Mesenteric fat pad (tissue), 1 donor: ENCODE results near the gene ADRA2B. TPM values are rescaled to one million over a fixed set of nuclear protein-coding genes. Genes with fewer than 3 reads are reported as not detected.
A peak's percentile ranks its signal among the peaks of the same experiment; 100 is the strongest.

Experiments used
- DNase-seq: peaks from one replicate; pipeline ENCODE4 v3.0.0-alpha.2; 2020; ENCODE audit warnings: low spot score
- total RNA-seq: library from RNA; stranded (reverse); fragmentation: NEBNext Ultra II Directional; extraction: Animal tissue kit (Norgen Biotek cat#: 25700); gene quantifications from one replicate; pipeline ENCODE4 v1.2.1, GENCODE V29; 2021
- donor health status: DM: yes; HTN: yes; CAD: no.

ADRA2B gene
- total RNA-seq, 1 donor from 2014 or later = 1.2 TPM

DNA sequence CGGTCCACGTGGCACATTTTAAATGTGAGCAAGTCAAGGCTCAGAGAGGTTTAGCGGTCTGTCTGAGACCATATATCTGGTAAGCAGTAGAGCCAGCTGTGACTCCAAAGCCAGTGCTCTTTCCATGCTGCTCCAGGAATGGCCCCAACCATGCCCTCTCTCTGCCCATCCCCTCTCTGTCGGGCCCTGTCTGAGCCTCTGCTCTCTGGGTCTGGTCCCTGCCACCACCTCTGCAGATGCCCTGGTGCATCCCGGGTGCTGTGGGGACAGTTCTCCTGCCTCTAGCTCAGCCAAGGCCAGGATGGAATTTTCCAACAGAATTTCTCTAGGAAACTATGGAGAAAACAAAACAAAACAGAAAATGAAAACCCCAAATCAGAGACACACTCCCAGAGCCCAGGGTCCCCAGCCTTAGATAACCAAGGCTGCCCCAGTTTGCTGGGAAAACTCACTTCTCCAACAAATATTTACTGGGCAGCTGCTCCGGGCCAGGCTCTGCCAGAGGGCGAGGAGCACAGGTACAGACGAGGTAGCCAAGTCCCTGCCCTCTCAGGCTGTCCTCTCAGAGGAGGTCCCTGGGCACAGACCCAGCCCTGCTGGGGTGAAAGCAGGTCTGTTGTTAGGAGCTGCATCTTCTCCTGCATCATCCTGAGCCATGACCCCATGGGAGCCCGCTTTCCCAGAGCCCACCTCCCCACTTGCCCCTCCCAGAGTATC lies 9.2 kb downstream of the ADRA2B start:
- DNase-seq = peak; percentile 89

DNA sequence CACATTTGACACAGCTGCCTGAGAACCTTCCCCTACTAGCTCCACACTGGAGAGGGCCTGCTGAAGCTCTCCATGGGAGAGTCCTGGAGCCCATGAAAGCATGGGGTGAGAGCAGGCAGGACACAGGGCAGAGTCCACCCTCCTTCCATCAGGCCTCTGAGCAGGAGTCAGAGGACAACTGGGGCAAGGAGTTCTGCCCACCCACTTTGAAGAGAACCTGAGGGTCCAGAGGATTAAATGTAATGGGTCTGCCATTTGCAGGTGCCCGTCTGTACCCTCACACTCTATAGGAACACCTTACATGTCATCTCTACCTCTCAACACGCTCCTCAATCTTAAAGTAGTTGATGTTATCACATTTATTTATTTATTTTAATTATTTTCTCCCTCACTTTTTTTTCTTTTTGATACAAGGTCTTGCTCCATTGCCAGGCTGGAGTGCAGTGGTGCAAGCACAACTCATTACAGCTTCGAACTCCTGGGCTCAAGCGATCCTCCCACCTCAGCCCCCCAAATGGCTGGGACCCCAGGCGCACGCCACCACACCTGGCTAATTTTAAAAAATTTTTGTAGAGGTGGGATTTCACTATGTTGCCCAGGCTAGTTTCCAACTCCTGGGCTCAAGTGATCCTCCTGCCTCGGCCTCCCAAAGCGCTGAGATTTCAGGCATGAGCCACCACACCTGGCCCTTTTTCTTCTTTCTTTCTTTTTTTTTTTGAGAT lies 10.2 kb downstream of the ADRA2B start:
- peak; percentile 51 for DNase-seq

DNA sequence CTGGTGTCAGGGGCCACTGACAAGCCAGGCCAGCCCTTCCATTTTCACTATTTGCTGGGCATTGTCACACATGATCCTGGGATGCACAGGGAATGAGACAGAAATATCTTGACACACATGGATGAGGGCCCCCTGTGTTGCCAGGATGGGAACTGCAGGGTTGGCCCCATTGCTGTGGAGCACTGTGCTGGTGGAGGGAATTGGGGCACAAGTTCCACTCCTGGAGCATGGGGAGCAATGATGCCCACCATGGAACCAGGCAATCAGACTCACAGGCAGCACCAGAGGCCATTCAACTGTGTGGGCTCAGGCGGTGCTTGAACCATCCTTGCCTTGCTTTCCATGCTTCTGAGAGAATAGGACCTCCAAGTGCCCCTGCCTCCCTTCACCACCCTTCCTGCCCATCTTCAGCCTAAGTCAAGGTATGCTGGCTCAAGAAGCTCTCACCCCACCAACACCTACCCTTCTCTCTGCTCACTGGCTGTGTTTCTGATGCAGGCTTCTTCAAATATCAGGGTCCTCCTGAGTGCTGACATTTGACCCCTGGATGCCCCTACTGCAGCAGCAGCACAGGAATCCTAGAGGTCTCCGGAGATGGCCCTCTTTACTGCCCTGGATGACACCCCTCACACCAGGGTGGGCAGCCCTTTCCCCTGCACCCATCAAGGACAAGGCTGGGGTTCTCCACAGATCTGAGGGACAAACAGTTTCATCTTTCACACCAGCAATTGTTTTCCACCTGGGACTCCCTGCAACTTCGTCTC lies 11.0 kb downstream of the ADRA2B start:
- DNase-seq = peak; percentile 69

DNA sequence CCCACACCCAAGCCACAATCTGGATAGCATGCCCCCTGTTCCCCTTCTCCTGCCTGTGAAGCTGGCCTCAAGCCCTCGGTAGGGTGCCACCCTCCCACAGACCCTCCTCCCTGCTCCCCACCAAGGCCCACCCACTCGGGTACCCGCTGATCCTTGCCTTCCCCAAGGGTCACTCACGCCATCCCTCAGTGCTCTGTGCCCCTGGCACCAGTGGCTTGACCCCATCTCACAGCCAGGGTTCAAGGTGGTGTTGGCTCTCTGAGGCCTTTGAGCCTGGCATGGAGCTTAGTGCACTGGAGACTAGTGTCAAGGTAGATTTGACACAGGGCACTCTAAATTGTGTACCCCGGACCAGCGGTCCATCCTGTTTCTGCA lies 11.9 kb downstream of the ADRA2B start:
- DNase-seq = peak; percentile 73

DNA sequence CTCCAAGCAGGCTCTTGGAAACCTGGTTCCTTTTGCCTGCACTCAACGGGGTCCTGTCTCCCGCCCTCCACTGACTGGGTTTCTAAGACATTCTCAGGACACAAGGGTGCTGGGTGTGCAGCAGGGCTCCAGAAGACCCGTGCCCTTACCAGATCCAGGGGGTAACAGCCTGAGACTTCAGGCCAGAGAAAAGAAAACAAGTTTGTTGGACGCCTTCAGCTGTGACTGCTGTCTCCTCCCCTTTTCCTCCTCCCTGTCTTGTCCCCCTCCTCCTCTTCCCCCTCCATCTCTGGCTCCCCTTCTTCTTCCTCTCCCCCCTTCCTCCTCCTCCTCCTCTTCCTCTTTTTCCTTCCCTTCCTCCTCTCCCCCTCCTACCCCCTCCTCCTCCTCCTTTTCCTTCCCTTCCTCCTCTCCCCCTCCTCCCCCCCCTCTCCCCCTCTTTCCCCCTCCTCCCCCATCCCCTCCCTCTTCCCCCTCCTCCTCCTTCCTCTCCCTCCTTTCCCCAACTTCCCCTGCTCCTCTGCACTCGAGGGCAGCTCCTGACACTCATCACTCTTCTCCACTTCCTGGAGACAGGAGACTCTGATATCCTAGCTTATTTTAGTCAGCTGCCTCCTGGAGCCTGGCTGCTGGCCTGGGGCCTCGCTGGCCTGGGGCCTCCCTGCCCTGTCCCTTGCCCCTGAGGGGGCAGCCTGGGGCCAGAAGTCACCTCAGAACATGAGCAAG lies 12.4 kb downstream of the ADRA2B start:
- no peak for DNase-seq

DNA sequence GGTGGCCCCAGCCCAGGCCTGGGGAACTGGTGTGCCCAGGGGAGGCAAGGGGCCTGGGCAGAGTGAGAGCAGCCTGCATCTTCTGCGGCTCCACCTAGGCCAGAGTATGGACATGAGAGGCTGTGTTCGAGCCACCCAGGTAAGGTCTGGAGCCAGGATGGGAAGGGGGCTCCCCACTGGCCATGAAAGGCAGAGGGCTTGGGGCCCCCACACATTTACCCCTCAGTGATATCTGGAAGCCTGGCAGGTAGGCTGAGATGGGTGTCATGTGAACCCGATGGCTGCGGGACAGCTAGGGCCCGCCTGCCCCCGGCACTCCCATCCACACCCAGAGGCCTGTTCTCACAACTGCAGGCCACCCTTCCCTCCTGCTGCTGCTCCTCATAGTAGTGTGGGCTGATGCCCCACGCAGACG lies 13.2 kb downstream of the ADRA2B start:
- DNase-seq = peak; percentile 83

DNA sequence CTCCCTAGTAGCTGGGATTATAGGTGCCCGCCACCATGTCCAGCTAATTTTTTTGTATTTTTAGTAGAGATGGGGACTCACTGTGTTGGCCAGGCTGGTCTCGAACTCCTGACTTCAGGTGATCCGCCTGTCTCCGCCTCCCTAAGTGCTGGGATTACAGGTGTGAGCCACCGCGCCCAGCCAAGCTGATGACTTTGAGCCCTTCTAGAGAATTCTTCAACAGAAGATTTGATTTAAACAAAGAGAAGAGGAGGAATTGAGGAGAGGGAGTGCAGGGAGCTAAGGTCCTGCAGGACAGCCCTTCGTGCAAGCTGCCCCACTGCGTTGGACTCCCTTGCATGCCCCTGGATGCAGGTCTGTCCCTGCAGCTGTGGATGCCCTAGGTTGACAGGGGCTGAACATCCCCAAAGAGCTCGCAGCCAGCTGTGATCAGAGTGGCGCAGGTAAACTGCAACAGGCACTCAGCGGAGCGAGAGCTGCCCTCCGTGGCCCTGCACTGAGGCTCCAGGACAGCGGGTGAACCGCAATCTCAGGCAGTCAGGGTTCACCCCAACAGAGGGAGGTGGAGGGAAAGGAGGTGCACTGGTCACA lies 13.7 kb downstream of the ADRA2B start:
- DNase-seq = peak; percentile 67

DNA sequence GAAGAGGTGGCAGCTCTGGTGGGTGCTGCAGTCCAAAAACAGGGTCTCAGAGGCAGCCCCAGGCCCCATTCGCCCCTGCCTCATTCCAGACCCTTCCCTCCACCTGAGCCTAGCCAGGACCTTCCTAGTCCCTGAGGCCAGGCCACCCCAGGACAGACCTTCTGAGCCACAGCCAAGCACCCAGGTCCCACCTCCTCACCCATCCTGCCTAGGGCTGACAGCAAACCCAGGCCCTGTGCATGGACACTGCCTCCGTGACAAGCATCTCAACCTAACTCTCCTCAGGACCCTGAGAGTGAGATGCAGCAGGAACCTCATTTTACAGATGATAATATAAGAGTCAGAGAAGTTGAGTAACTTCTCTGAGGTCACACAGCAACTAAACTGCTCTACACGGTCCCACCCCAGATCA lies 15.5 kb downstream of the ADRA2B start:
- DNase-seq = peak; percentile 88

DNA sequence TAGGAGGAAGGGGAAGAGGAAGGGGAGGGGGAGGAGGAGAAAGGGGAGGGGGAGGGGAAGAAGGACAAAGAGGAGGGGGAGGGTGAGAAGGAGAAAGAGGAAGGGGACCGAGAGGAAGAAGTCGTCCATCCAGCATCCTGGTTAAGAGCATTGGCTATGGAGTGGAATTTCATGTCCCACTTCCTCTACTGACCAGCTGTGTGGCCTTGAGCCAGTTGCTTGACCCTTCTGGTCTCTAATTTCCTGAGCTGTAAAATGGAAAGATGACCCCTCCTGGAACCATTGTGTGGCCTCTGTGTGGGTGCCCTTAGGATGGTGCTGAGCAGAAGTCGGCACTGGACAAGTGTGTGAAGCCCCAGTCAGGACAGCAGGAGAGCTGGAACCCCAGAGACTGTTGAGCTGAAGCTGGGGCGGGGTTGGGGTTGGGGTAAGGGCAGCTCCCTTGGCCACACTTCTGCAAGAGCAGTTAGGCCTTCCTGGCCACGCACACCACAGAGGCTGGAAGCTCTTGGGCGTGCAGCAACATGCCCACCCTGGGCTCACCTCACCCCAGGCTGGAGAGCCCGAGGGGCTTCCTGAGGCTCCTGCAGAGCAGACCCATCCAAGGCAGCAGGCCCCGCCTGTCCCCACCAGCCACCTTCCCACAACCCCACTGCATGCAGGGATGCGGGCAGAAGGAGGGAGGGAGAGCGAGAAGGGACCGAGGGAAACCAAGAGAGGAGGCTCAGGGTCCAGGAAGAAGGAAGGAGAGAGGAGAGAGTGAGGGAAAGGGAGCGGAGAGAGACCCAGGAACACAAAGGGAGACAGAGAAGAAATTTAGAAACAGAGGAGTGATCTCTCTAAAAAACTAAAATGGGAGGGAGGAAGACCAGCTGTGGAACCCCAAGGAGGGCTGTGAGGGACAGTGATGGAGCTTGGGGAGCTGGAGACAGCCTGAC lies 16.2 kb downstream of the ADRA2B start:
- no peak for DNase-seq

DNA sequence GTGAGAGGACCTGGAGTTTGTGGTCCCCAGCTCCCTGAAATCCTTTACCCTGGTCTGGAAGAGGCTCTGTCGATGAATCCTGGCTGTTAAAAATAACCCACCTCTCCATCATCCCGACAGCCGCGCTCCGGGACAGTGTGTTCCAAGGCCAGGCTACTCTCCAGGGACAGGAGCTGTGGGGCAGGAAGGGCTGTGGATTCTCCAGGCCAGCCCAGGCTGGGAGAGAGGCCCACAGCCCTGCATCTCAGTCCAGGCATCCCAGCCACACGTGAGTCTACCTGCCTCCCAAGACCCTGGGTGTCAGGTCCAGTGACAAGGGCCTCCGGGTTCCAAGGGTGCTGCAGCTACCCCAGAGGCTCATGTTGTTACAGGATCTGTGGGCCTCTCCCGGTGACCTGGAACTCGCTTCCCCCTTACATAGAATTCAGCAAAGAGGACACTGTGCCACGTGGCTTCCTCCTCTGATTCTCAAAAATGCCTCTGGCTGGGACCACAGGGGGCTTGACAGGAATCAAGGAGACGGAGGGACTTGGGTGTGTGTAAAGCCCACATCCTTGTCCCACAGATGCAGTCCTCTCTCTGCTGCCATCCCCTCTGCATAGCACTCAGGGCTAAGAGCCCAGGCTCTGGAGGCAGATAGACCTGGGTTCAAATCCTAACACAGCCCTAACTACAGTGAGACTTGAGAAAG lies 17.3 kb downstream of the ADRA2B start:
- peak; percentile 87 for DNase-seq

DNA sequence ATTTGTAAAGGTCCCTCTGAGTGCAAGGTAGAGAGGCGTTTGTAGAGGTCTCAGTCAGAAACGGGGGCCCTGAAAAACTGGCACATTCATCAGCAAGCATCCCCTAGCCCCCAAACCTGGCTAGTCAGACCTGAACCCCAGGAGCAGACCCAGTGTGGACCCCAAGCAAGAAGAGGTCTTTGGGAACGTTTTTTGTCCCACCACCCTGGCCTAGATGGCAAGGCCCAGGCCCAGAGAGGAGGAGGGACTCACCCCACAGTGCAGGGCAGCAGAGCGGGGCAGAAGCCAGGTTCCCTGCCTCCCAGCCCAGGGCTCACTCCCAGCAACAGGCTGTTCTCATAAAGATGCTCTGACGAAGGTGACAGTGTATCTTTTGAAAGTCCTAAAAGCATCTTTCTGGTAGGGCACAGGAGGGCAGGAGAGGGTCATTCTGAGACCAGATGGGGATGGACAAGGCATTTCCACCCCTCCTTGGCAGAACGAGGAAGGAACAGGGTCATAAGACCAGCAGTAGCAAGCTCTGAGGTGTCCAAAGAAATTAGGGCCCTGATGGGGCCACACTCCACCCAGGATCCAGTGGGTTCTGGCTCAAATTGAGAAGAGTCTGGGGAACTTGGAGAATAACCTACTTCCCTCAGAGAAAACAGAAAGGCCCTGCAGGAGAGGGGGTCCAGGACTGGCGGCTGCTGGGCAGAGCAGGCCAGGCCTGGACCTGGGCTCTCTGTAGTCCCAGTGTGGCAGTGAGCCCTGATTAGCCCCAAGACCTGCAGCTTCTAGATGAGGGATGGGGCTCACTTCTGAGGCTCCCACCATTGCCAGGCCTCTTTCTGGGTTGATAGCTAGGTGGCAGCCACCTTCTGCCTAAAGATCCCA lies 18.2 kb downstream of the ADRA2B start:
- peak; percentile 62 for DNase-seq

DNA sequence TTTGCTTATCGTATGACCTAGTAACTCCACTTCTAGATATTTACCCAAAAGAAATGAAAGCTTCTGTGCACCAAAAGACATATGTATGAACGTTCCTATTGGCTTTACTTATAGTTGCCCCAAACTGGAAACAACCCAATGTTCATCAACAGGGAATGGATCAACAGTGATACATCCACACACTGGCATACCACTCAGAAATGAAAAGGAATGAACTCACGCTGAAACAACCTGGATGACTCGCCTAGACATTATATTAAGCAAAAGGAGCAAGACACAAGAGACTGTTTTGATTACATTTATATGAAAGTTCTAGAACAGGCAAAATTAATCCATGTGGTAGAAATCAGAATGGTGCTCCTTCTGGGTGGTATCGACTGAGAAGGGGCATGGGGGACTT lies 18.9 kb downstream of the ADRA2B start:
- no peak for DNase-seq

DNA sequence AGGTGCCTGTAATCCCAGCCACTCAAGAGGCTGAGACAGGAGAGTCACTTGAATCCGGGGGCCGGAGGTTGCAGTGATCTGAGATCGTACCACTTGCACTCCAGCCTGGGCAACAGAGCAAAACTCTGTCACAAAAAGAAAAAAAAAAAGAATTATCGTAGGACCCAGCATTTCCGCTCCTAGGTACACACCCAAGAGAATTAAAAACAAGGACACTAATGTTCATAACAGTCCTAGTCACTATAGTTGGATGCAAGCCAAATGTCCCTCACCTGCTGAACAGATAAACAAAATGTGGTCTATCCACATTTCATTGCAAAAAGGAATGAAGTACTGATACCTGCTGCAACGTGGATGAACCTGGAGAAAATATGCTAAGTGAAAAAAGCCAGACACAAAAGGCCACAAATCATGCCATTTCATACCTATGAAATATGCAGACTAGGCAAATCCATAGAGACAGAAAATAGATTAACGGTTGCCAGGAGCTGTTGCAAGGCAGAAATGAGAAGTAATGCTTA lies 21.2 kb downstream of the ADRA2B start:
- no peak for DNase-seq

DNA sequence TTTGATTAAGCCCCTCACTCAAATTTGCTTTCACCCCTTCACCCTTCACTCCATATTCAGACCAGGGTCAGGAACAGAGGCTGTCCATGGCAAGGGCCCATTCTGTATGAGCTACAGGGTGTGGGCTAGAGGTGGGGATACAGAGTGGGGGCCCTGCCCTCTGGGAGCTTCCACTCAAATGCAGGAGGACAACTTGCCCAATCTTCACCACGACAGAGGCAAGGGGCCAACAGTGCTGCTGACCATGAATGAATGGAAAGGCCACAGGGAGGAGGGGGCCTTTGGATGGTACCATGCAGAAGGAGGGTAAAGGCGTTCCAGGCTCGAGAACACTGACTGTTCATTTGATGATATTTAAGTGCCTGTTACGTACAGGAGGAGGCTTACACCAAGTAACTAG lies 22.8 kb downstream of the ADRA2B start:
- peak; percentile 47 for DNase-seq

DNA sequence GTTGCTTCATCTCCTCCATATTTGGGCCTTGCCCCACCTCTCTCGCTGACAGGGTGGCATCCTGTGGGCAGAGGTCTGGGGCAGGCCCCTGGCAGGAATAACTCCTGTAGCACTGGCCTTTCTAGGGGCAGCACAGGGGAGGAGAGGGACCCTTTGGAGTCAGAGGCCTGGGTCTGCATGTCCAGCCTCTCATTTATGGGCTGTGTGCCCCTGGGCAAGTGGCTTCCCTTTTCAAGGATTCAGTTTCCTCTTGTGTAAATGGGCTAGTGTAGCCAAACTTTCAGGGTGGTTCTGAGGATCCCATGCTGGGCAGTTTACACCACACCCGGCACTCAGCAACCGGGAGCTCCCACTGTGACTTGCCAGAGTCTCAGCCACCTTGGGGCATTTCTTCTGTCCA lies 23.4 kb downstream of the ADRA2B start:
- DNase-seq = peak; percentile 86

DNA sequence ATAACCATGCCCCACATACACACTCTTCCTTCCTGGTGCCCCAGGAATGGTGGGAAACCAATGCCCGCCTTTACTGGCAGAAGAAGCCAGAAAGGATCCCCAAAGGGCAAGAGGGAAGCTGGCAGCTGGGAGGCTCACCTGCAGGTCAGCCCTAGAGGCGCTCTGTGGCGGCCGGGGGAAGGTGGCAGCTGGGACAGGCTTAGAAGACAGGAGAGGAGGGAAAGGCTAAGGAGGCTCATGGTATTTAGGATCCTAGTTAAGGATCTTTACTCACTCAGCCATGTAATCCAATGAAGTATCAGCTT lies 23.8 kb downstream of the ADRA2B start:
- DNase-seq = no peak

DNA sequence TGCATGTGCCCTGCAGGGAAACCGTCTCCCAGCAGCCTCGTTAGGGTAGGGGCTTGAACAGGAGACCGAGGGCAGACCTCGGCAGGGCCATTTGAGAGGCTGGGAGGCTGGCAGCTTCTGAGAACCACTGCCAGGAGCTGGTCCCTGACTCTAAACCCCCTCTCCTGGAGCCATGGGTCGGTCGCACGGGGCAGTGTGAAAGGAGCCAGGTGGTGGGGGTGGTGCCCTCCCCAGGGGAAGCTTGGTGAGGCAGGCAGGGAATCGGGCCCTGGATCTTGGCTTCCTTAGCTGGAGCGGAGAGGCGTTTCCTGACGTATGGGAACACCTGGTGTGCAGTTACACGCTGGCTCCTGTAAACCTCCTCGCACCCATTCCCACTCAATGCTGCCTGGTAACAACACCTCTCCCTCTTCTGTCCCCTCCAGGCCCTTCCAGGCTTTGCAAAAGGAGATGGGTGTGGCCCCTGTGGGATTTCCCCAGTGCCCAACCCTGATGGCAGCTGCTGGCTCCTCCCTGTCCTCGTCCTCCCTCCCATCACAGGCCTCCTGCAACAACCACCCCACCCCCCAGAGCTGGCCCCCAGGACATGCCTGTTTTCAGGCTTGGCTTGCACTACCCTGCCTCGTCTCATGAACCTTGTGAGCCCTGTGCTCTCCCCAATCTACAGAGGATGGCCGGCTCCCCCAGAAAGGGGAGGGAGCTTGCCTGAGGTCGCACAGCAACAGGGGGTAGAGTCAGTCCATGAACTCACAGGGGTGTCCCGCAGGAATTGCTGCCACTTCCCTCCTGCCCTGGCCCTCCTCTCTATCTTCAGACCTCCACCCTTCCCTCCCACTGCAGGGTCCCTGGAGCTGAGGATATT lies 24.4 kb downstream of the ADRA2B start:
- DNase-seq = peak; percentile 80
